GM19328 (cell line): ENCODE measurements around the gene HSD17B11.
"Not testable (repeated sequence)": the region's sequence is repeated elsewhere in the genome, so short reads cannot be mapped to it uniquely, and the experiment has no call there.

ENCODE experiments used
- ATAC-seq: cut with Tn5 transposase; IDR thresholded peaks from one replicate; pipeline ENCODE4 v1.9.1; 2021; ENCODE audit warnings: mild to moderate bottlenecking, moderate library complexity; ENCODE audit not compliant: unreplicated experiment

Gene HSD17B11, protein sequence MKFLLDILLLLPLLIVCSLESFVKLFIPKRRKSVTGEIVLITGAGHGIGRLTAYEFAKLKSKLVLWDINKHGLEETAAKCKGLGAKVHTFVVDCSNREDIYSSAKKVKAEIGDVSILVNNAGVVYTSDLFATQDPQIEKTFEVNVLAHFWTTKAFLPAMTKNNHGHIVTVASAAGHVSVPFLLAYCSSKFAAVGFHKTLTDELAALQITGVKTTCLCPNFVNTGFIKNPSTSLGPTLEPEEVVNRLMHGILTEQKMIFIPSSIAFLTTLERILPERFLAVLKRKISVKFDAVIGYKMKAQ

DNA sequence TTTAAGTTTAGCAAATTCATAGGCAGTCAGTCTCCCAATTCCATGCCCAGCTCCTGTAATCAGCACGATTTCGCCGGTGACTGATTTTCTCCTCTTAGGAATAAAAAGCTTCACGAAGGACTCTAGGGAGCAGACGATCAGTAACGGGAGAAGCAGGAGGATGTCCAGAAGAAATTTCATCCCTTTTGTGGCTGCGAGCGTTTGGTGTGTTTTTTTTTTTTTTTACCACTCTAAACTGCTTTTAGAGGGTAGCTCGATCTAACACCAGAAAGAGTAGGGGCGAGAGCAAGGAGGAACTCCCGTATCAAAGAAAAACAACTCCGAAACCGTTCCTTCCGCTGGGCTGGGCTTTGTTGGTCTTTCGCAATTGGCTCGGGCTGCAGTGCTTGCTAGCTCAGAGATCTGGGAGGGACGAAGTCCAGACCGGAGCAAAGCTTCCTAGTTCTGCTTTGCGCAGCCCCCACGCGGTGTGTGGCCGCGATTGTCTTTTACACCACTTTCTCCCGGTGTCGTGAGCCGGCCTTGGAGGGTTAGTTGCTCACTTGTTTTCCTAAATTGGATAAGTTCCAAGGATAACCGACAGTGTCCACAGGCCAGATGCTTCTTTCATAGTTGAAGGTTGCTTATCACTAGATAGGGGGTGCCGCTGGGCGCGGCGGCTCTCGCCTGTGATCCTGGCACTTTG, at the start of gene HSD17B11:
Gene HSD17B11 (minus strand): TSS at position 298 of the 685 bp plus-strand sequence. CDS start 118 bp downstream, at position 180.
- peak; percentile 99 for ATAC-seq

DNA sequence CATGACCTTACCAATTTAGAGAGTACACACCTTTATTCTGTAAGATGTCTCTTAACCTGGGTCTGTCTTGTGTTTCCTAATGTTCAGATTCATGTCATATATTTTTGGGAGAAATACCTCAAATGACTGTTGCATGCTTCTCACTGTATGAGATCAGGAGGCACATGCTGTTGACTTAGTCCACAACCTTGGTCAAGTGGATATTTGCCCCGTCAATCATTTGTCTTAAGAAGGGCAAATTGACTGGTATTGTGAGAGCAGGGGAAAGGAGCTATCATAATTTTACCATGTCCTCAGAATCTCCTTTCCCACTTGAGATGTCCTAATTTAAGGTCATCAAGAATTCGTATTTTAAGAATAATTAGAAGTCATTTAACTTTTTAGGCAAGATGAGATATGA, 42.4 kb upstream of the HSD17B11 start:
- no peak for ATAC-seq

DNA sequence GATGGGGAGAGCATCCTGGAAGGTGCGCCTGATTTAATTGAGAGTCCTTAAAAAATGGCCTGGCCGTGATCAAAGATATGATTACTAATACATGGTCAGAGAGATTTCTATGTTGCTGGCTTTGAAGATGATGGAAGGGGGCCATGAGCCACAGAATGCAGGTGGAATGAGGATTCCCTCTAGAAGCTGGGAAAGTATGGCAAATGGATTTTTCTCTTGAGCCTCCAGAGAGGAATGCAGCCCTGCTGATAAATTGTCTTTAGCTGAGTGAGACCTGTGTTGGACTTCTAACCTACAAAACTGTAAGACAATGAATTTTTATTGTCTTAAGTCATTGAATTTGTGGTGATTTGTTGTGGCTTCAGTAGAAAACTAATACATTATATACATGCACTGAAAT, 39.0 kb upstream of the HSD17B11 start:
- no peak for ATAC-seq

DNA sequence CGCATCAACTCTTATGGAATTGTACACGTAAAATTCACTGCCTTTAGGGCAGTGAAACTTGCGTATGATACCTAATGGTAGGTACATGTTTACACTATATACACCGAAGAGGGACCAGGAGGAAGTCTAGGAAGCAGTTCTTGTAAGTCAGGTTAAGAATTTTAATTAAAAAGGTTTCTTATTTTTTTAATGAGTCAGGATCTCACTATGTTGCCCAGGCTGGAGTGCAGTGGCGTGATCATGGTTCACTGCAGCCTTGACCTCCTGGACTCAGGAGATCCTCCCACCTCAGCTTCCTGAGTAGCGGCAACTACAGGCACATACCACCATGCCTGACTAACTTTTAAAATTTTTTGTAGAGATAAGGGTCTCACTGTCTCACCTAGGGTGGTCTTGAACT, 38.0 kb upstream of the HSD17B11 start:
- no peak for ATAC-seq

DNA sequence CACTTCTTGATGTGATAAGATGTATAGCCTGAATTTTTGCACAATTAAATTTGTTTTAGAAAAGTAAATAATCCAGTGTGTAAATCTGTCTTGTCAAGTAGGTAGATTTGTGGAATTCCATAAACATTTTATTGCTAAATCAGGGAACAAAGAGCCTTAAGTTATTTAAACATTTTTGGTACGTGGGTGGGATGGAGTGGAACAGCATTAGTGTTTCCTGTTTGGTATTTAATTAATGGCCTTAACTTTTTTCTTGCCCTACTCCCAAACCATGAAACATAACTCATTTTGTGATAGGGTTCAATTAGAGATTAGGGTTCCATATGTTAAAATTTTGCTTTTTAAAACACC, 36.5 kb upstream of the HSD17B11 start:
- ATAC-seq, result no peak

DNA sequence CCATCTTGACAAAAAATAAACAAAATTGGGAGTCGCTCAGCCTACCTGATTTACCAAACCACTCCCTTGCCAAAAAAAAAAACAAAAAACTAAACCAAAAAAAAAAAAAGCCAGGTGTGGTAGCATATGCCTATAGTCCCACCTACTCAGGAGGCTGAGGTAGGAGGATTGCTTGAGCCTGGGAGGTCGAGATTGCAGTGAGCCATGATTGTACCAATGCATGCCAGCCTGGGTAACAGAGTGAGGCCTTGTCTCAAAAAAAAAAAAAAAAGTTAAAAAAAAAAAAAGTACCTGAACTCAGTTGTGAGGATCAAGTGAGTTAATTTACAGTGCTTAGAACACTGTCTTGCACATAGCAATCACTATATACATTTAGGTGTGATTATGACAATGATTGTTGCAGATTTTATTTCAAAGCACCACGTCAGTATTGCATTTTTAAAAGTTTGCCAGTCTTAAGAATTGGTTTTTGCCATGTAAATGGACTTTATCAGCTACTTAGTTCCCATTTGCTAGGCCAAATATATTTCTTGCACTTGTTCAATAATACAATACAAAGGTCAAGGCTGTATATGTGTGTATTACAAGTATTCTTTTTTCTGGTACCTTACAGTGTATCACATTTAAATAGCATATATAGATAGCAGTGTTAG, 36.0 kb upstream of the HSD17B11 start:
- ATAC-seq, result no peak

DNA sequence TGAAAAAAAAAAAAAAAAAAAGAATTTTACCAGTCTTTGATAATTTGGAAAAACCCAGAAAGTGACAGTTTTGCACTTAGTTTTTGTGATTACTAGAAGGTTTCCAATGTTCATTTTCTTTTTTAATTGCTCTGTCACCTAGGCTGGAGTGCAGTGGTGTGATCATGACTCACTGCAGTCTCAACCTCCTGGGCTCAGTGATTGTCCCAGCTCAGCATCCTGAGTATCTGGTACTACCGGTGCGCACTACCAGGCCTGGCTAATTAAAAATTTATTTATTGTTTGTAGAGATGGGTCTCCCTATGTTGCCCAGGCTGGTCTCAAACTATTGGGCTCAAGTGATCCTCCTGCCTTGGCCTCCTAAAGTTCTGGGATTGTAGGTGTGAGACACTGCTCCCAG, 34.7 kb upstream of the HSD17B11 start:
- no peak for ATAC-seq

DNA sequence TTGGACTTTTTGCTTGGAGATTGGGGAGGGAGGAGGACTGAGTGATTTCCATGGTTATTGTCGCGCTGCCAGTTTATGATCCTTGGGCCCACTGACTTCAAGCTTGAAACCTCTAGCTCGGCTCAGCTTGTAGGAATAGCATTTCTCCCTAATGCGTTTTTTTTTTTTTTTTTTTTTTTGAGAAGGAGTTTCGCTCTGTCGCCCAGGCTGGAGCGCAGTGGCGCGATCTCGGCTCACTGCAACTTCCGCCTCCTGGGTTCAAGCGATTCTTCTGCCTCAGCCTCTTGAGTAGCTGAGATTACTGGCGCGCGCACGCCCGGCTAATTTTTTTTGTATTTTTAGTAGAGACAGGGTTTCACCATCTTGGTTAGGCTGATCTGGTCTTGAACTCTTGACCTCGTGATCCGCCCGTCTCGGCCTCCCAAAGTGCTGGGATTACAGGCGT, 33.1 kb upstream of the HSD17B11 start:
- ATAC-seq, result not testable (repeated sequence)

DNA sequence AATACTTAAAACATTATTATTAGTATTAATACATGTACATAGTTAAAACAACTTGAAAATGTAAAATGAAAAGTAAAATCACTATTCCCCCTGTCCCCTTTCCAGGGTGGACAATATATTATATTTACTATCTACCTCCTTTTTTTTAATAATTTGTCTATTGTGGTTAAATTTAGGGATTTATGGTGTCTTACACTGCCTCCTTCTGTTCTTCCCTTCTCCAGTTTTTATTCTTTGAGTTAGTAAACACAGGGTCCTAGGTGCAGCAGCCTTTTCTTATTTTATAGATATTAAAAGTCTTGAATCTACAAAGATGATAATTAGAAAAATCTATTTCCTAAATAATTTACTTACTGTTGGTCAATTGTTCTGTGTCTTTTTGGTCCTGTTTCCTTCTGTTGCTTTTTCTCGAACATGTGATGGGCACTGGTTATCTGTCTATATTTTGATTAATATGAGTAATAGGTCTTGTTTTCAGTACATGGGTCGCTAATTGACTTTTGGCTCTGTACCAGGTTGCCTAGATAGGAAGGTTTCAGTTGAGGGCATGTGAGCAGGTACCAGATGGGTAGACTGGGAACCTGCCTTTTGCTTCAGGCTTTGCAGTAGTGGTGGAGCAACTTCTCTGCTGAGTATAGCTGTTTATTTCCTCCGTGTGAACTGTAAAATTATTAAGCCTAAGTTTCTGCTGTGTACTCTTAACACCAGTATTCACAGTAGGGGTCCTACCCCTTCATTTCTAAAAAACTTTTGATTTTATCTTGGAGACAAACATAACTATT, 32.5 kb upstream of the HSD17B11 start:
- ATAC-seq, result no peak

DNA sequence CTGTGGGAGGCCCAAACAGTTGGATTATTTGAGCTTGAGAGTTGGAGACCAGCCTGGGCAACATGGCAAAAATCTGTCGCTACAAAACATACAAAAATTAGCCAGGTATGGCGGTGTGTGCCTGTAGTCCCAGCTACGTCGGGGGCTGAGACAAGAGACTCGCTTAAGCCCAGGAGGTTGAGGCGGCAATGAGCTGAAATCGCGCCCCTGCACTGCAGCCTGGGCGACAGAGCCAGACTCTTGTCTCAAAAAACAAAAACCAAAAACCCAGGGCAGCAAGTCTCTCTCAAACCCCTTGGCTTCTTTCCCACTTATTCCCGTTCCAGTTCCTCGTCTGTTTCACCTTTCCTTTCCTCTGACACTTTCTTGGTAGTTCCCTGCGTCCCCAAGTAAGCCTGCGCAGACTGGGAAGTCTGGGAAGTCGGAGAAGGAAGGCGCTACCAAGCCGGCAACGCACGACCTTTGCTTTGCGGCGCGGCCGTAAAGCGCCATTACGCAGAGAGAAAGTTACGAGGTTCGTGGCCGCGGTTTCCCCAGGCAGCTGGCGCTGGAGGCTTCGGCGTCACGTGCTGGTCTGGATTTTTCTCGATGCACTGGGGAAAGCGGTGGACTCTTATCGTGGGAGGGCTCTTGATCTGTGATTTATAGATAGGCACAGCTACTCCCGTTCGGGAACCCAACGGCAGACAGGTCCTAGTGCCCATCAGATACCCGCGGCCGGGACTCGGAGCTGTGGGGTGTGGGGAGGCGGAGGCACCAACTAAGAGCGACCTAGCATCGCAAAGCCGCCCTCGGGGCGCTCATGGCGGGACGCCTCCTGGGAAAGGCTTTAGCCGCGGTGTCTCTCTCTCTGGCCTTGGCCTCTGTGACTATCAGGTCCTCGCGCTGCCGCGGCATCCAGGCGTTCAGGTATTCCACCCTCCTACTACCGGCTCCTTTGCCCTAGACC, 31.4 kb upstream of the HSD17B11 start, which contains the start of gene NUDT9:
Gene NUDT9 (plus strand): TSS at position 470 of the 949 bp plus-strand sequence. CDS start 333 bp downstream, at position 803.
- ATAC-seq, result peak; percentile 86

DNA sequence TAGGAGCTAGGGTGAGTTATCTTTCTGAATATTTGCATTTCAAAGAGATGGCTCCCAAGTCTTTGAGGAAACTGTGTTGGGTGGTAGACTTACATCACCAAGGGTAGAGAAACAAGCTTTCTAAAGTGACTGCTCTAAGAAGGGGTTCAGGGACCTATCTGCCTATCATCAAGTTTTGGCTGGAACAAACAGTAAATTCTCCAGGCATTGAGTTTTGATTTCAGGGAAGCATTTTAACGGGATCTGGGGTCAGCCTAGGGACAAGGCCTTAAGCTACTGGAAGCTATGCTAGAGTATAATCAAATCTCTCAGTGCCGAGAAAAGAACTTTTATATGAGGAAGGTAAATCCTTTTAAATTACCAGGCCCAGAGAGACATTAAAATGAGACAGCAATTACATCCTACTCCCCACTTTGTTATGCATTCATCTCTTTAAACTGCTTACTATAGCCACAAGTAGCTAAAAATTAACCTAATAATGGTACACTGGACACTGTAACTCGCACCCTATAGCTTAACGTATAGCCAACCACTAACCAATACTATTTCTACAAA, 29.4 kb upstream of the HSD17B11 start:
- ATAC-seq, result no peak

DNA sequence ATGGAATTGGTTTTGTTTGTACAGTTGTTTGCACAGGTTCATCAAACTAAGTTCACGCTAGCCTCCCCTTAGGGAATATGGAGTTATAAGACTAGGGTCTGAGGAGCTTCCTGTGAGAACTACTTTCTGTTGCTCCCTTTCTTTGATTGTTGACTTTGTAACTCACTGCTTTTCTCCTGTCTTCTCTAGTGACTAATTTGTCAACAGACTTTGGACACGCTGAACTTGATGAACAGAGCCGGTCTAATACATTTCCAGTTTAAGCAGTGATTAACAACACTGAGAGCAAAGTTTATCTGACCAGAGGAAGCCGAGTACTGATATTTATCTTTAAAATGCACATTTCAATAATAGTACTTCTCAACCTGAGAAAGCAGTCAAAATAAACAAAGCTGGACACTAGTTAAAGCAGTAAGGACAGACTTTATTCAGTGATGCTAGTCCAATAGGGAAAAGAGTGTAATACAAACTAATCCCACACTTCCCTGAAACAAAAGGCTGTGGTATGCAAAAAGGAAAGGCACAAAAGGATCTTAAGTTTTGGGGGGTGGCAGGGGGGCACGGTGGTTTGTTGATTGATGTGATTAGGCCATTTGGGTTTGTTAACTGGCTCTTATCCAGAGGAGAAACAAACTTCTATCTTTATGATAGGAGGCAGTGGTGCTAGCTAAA, 28.7 kb upstream of the HSD17B11 start:
- ATAC-seq, result no peak

DNA sequence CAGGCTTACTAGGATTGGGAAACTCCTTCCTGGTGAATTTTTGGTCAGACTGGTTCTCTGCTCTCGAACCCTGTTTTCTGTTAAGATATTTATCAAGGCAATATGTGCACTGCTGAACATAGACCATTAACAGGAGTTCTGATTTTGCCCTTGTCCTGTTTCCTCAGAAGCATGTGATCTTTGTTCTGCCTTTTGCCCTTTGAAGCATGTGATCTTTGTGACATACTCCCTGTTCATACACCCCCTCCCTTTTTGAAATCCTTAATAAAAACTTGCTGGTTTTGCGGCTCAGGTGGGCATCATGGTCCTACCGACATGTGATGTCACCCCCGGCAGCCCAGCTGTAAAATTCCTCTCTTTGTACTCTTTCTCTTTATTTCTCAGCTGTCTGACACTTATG, 27.4 kb upstream of the HSD17B11 start:
- not testable (repeated sequence) for ATAC-seq

DNA sequence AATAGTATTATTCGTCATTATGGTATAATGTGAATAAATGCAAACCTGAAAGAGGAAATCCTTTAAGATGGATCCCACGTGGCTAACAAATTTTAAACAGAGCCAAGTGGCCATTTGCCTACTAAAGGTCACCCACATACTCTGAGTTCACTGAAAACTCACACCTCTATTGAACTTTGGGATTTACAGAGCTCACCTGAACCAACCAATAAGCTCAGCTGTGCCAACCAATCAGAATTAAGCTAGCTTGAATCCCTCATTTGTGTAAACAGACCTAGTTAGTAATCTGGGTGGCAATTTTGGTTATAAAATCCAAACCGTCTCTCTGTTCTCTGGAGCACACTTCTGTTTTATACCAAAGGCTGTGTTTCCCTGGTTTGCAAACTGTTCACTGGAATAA, 26.0 kb upstream of the HSD17B11 start:
- no peak for ATAC-seq

DNA sequence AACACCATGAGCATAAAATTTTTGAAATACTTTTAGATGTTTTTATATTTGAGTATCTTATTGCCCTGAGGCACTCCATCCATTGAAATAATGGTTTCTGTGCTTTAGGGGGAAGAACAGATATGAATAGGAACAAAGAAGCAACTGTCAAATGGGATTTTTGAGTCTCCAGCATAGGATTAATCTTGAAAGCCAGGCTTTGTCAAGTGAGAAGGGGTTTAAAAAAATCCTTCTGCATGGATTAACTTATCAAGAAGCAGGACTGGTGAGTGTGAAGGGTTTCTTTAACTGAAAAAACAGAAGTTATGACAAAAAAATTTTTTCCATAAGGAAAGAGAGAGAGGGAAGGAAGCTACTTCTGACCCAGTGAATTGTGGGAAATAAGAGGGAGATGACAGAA, 23.8 kb upstream of the HSD17B11 start:
- ATAC-seq, result no peak

DNA sequence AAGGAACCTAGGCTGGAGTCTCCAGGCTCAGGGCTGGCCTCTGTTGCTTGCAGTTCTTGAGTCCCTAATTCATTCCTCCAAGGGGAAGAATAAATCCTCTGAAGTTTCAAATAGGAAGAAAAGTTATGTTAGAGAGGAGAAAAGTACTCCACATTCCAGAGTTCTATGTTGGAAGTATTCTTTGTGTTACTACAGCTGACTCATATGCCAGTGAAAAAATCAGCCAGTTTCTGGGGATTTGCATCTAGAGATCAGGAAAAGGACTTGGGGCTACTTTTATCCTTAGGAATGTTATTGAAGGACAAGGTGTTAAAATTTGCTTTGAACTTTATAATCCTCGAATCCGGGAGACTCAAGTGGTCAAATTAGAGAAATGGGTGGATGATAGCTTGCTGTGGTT, 19.7 kb upstream of the HSD17B11 start:
- ATAC-seq, result no peak

DNA sequence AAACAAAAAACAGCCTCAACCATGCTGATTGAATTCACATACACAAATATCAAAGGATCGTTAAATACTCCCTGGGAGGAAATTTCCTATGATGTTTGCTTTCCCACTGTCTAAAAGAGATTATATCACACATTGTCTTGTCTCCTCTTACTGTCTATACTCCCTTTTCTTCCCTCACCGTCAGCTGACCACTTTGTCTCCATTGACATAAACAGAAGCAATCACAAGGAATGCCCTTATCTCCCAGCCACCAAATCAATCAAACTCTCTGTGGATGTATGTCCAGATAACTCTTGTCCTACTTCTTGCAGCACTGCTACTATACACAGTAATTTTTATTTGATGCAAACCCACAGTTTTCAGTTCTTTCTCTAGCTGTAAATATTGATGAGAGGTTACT, 19.2 kb upstream of the HSD17B11 start:
- ATAC-seq, result no peak

DNA sequence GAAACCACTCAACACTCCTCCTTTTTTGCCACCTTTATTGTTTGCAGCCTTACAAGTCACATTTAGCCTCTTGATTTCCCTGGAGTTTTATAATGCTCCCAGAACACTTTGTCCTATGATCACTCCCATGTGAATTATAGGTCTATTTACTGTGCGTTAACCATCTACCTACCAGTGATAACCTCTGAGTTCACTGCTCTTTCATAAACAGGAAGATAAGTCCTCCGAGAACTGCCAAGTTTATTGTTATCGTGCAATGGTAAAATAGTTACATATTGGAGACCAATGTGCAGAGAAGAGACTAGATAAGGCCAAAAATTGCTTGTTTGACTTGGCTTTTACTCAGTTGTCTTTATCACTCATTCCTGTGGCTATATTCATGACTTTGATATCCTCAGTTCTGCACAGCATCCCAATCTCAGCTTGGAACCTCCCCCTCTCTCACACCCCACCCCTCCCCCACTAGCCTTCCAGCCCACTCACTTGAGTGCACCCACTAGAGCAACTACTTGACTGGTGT, 18.5 kb upstream of the HSD17B11 start:
- no peak for ATAC-seq

DNA sequence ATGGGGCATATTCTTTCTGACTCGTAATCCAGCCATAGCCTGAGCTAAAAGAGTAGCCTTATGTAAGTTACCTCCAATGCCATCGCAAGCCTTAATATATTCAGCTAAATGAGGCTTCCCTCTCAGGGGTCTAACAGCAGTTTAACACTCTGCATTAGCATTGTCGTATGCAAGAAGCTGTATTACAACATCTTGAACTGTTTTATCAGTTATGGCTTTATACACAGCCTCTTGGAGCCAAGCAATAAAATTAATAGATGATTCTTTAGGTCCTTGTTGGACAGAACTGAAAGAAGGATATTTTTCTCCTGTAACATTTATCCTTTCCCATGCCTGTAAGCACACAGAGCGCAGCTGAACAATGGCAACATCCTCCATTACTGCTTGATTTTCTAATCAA, 15.9 kb upstream of the HSD17B11 start:
- ATAC-seq, result not testable (repeated sequence)
